ENCODE measurements around the gene VAT1L. TPM values are rescaled to one million over a fixed set of nuclear protein-coding genes. Genes with fewer than 3 reads are reported as not detected.

VAT1L gene
- polyA plus RNA-seq, 1 of the 3 experiments (the other 2 are of a cell fraction) = 52.5 TPM

DNA sequence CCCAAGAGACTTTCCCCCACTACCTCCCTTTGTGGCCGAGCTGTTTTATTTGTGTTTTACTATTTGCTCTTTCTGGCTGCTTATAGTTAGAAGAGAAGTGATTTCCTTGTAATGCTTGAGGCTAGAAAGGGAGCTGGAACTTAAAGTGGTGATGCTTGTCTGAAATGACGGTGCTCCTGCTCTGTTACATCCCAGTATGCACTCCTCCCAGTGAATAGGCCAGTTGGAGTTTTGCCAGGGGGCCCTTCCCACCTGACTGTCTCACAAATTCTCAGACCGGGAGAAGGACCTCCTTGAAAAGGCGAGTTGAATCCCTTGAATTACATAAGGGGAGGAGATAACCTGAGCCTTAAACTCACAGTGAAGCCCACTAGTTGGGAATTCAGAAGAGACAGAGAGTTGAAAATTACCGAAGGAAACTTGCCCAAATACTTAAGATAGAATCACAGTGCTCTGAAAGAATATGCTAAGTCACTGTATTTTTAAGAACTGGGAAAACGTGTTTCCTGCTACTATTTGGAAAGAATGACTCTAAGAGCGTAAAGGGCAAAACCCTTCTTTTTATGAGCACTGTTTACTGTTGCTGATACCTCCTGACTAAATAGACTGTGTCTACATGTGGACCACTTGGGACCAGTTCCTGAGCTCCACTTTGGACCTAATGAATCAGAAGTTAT is 149.2 kb downstream of the VAT1L start:
- POLR2A ChIA-PET = no interaction called here
- no peaks in the 10 kb centered on the region for H4K20me1 ChIP-seq (ENCODE audit: insufficient read depth)
- H3K27ac ChIP-seq (ENCODE audit: low read depth in 2 of 2, low read length in 1 of 2) = no peak overlapping the region
- H3K9me2 ChIP-seq = no peaks in the 10 kb centered on the region
- no peaks in the 10 kb centered on the region for H3K36me3 ChIP-seq (replicated peaks in 1 of 2; ENCODE audit: control insufficient read depth in 1 of 2, insufficient read depth in 2 of 2, low read length in 1 of 2)
- no peak overlapping the region for H3K4me3 ChIP-seq (ENCODE audit: low read depth in 2 of 2, low read length in 1 of 2)
- CTCF ChIA-PET = no interaction called here
- H3K4me2 ChIP-seq = no peak overlapping the region
- no peak overlapping the region for H2AFZ ChIP-seq (ENCODE audit: low read depth)
- no peaks in the 10 kb centered on the region for H3K9me3 ChIP-seq
- 83% methylated on average over 7 of the region's 7 CpGs for WGBS (ENCODE audit: low lambda C conversion rate)
- TF ChIP-seq ELF1 (IDR thresholded peaks at IDR 0.05) (no peak), YY1 (IDR thresholded peaks at IDR 0.05; ENCODE audit: low read depth) (no peak), GATA2 (CRISPR knock-in tag; IDR thresholded peaks at IDR 0.05) (no peak), TCF12 (IDR thresholded peaks at IDR 0.05) (no peak), CTCF (IDR thresholded peaks at IDR 0.05) (no peak), PBX3 (IDR thresholded peaks at IDR 0.05) (no peak), RAD21 (IDR thresholded peaks at IDR 0.05; ENCODE audit: low read length) (no peak), ZBTB33 (IDR thresholded peaks at IDR 0.05; ENCODE audit: borderline replicate concordance, low read depth) (no peak), RCOR1 (IDR thresholded peaks at IDR 0.05; ENCODE audit: low read length) (no peak), POLR2AphosphoS5 (IDR thresholded peaks at IDR 0.05; ENCODE audit: low read depth, low read length) (no peak), RXRA (IDR thresholded peaks at IDR 0.05; ENCODE audit: borderline replicate concordance, low read depth) (no peak), SMC3 (IDR thresholded peaks at IDR 0.05; ENCODE audit: low read depth, low read length) (no peak), FOXM1 (IDR thresholded peaks at IDR 0.05; ENCODE audit: low read depth) (no peak), TAF1 (IDR thresholded peaks at IDR 0.05; ENCODE audit: borderline replicate concordance, low read depth, low read length) (no peak), SIN3A (IDR thresholded peaks at IDR 0.05; ENCODE audit: borderline replicate concordance, low read depth, low read length) (no peak)
- TF ChIP-seq, protein P1, sequence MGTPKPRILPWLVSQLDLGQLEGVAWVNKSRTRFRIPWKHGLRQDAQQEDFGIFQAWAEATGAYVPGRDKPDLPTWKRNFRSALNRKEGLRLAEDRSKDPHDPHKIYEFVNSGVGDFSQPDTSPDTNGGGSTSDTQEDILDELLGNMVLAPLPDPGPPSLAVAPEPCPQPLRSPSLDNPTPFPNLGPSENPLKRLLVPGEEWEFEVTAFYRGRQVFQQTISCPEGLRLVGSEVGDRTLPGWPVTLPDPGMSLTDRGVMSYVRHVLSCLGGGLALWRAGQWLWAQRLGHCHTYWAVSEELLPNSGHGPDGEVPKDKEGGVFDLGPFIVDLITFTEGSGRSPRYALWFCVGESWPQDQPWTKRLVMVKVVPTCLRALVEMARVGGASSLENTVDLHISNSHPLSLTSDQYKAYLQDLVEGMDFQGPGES (IDR thresholded peaks at IDR 0.05; ENCODE audit: low read depth, low read length) = no peak
- TF ChIP-seq, protein P2, sequence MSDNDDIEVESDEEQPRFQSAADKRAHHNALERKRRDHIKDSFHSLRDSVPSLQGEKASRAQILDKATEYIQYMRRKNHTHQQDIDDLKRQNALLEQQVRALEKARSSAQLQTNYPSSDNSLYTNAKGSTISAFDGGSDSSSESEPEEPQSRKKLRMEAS (IDR thresholded peaks at IDR 0.05; ENCODE audit: low read depth) = no peak
- DNase-seq = no peak
- no peaks in the 10 kb centered on the region for H3K79me2 ChIP-seq (ENCODE audit: insufficient read depth)
- H3F3A ChIP-seq (replicated peaks; ENCODE audit: insufficient read depth) = peaks cover 6% of the 10 kb centered on the region
- H3K9ac ChIP-seq = no peak overlapping the region
- no peaks in the 10 kb centered on the region for H3K4me1 ChIP-seq (ENCODE audit: control insufficient read depth in 1 of 2, insufficient read depth in 2 of 2, low read depth in 1 of 2, low read length in 1 of 2)
- no peaks in the 10 kb centered on the region for H3K27me3 ChIP-seq (ENCODE audit: insufficient read depth)
